ENCODE results near the gene DUSP22.
"Not testable (repeated sequence)": the region's sequence is repeated elsewhere in the genome, so short reads cannot be mapped to it uniquely, and the experiment has no call there.

The DUSP22 gene

GRCh38 chr6:280775-281468, 11.4 kb upstream of the DUSP22 start:
- DNase-seq = no peak

GRCh38 chr6:281469-282103, 10.7 kb upstream of the DUSP22 start:
- no peak for DNase-seq

- DNase-seq = no peak
These were observed 10.0 kb upstream of the DUSP22 start for GRCh38 chr6:282177-282866.

GRCh38 chr6:282867-283416, 9.3 kb upstream of the DUSP22 start:
- no peak for DNase-seq

GRCh38 chr6:284486-284885, 7.8 kb upstream of the DUSP22 start:
- DNase-seq = no peak

GRCh38 chr6:285030-285771, 7.1 kb upstream of the DUSP22 start:
- DNase-seq = no peak

- not testable (repeated sequence) for DNase-seq
These were observed 6.4 kb upstream of the DUSP22 start for GRCh38 chr6:285902-286301.

- DNase-seq = no peak
These were observed 5.4 kb upstream of the DUSP22 start for GRCh38 chr6:286681-287488.

- DNase-seq = no peak
These were observed 4.8 kb upstream of the DUSP22 start for GRCh38 chr6:287489-287860.

GRCh38 chr6:288866-289265, 3.4 kb upstream of the DUSP22 start:
- no peak for DNase-seq

GRCh38 chr6:290111-290922, 2.0 kb upstream of the DUSP22 start:
- DNase-seq = no peak

- DNase-seq = no peak
These were observed 1.0 kb upstream of the DUSP22 start for GRCh38 chr6:291204-291696.

GRCh38 chr6:292506-293192, 362 bp downstream of the DUSP22 start:
- DNase-seq = no peak

- no peak for DNase-seq
These were observed 1.2 kb downstream of the DUSP22 start for GRCh38 chr6:293193-294174.

GRCh38 chr6:294656-295565, 2.6 kb downstream of the DUSP22 start:
- DNase-seq = no peak

GRCh38 chr6:296151-297122, 4.2 kb downstream of the DUSP22 start:
- DNase-seq = no peak
